Measurements from ENCODE around the gene C19orf85.

DNA sequence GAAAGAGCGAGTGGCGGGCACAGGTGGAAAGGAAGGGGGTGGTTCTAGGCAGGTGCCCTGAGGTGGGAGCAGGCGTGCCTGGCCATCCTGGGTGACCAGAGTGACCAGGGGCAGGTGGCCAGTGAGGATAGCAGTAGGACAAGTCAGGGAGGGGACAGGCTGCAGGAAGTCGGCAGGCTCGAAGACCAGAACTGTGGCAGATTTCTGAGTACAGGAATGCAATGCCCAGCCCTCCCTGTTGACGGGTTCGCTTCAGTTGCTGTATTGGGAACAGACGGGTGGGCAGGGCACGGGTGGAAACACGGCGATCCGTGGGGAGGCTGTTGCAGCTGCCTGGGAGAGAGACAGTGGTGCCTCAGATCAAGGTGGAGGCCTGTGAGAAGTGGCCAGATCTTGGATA lies 13.8 kb upstream of the C19orf85 start:
- TF ChIP-seq CTCF (IDR thresholded peaks at IDR 0.05; ENCODE audit: insufficient read depth, low read length), result no peak
- no peak for TF ChIP-seq GABPA (IDR thresholded peaks at IDR 0.05; ENCODE audit: low read depth)
- no peak for TF ChIP-seq SPI1 (IDR thresholded peaks at IDR 0.05; ENCODE audit: borderline replicate concordance, low read depth)
- TF ChIP-seq POLR2AphosphoS5 (IDR thresholded peaks at IDR 0.05; ENCODE audit: low read depth), result no peak
- TF ChIP-seq, protein P1, sequence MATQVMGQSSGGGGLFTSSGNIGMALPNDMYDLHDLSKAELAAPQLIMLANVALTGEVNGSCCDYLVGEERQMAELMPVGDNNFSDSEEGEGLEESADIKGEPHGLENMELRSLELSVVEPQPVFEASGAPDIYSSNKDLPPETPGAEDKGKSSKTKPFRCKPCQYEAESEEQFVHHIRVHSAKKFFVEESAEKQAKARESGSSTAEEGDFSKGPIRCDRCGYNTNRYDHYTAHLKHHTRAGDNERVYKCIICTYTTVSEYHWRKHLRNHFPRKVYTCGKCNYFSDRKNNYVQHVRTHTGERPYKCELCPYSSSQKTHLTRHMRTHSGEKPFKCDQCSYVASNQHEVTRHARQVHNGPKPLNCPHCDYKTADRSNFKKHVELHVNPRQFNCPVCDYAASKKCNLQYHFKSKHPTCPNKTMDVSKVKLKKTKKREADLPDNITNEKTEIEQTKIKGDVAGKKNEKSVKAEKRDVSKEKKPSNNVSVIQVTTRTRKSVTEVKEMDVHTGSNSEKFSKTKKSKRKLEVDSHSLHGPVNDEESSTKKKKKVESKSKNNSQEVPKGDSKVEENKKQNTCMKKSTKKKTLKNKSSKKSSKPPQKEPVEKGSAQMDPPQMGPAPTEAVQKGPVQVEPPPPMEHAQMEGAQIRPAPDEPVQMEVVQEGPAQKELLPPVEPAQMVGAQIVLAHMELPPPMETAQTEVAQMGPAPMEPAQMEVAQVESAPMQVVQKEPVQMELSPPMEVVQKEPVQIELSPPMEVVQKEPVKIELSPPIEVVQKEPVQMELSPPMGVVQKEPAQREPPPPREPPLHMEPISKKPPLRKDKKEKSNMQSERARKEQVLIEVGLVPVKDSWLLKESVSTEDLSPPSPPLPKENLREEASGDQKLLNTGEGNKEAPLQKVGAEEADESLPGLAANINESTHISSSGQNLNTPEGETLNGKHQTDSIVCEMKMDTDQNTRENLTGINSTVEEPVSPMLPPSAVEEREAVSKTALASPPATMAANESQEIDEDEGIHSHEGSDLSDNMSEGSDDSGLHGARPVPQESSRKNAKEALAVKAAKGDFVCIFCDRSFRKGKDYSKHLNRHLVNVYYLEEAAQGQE (IDR thresholded peaks at IDR 0.05; ENCODE audit: insufficient replicate concordance, low read depth), result no peak
